ENCODE measurements around the gene SBF2. TPM values are rescaled to one million over a fixed set of nuclear protein-coding genes. Genes with fewer than 3 reads are reported as not detected.

The SBF2 gene
- total and polyA plus RNA-seq, 8 donors = 25.7 to 62.6 (median 57.0) TPM

- H3K4me1 ChIP-seq = no peaks in the 10 kb centered on the region
- H3K9me3 ChIP-seq = no peaks in the 10 kb centered on the region
- no peak for ATAC-seq
- intact Hi-C loops (cut with DNase I) = no loop called here
- H3K36me3 ChIP-seq = peaks cover 0 to 58% of the 10 kb centered on the region in 2 donors
- H3K4me3 ChIP-seq = no peak overlapping the region
- no peak for TF ChIP-seq CTCF (IDR thresholded peaks at IDR 0.05)
- DNase-seq = no peak
- no peaks in the 10 kb centered on the region for H3K27me3 ChIP-seq
- H3K27ac ChIP-seq = no peak overlapping the region
Observed at GRCh38 chr11:9808943-9809342, 485.1 kb downstream of the SBF2 start.

- TF ChIP-seq CTCF (IDR thresholded peaks at IDR 0.05) = no peak
- no peaks in the 10 kb centered on the region for H3K27me3 ChIP-seq
- ATAC-seq (no peak), DNase-seq (no peak)
- H3K36me3 ChIP-seq = peaks cover 0 to 49% of the 10 kb centered on the region in 2 donors
- intact Hi-C loops (cut with DNase I) = no loop called here
- no peaks in the 10 kb centered on the region for H3K9me3 ChIP-seq
- H3K4me1 ChIP-seq = no peaks in the 10 kb centered on the region
- H3K27ac ChIP-seq = no peak overlapping the region
- H3K4me3 ChIP-seq = no peak overlapping the region
Observed at GRCh38 chr11:9806946-9807687, 486.9 kb downstream of the SBF2 start.

- Histone ChIP-seq H3K9me3 (no peaks in the 10 kb centered on the region), H3K27ac (no peak overlapping the region), H3K36me3 (peaks cover 0 to 31% of the 10 kb centered on the region in 2 donors), H3K4me1 (no peaks in the 10 kb centered on the region), H3K27me3 (no peaks in the 10 kb centered on the region), H3K4me3 (no peak overlapping the region)
- ATAC-seq (no peak), DNase-seq (no peak)
- intact Hi-C loops (cut with DNase I) = no loop called here
- no peak for TF ChIP-seq CTCF (IDR thresholded peaks at IDR 0.05)
Observed at GRCh38 chr11:9804419-9804902, 489.6 kb downstream of the SBF2 start.

- Histone ChIP-seq H3K4me1 (no peaks in the 10 kb centered on the region), H3K27ac (peak overlapping the region in 1 of 2 donors; percentile 51), H3K4me3 (no peak overlapping the region), H3K36me3 (peaks cover 0 to 31% of the 10 kb centered on the region in 2 donors), H3K27me3 (no peaks in the 10 kb centered on the region), H3K9me3 (no peaks in the 10 kb centered on the region)
- intact Hi-C loops (cut with DNase I) = no loop called here
- DNase-seq (peak in 1 of 4 donors; percentile 7), ATAC-seq (peak; percentile 31)
- no peak for TF ChIP-seq CTCF (IDR thresholded peaks at IDR 0.05)
Observed at GRCh38 chr11:9803685-9804418, 490.2 kb downstream of the SBF2 start.

GRCh38 chr11:9802291-9802861 is 491.6 kb downstream of the SBF2 start:
- Histone ChIP-seq H3K36me3 (peaks cover 0 to 16% of the 10 kb centered on the region in 2 donors), H3K4me3 (no peak overlapping the region), H3K9me3 (no peaks in the 10 kb centered on the region), H3K27me3 (no peaks in the 10 kb centered on the region), H3K27ac (peak overlapping the region in 1 of 2 donors; percentile 6), H3K4me1 (no peaks in the 10 kb centered on the region)
- peak in 1 of 4 donors; percentile 18 for DNase-seq
- intact Hi-C loops (cut with DNase I) = no loop called here
- TF ChIP-seq CTCF (IDR thresholded peaks at IDR 0.05) = no peak
- ATAC-seq = no peak

All from left lung (tissue), 10 donors.